ENCODE data around the gene GSTA1. TPM values are rescaled to one million over a fixed set of nuclear protein-coding genes. Genes with fewer than 3 reads are reported as not detected.
A peak's percentile ranks its signal among the peaks of the same experiment; 100 is the strongest.
"Not testable (repeated sequence)": the region's sequence is repeated elsewhere in the genome, so short reads cannot be mapped to it uniquely, and the experiment has no call there.

GSTA1 gene
- total RNA-seq (2014; rRNA removed; shearing (Covaris generic)), result 0.48 and 0.68 TPM in 2 replicates

- peak; percentile 6 for DNase-seq (ENCODE audit: low read depth)
Observed at GRCh38 chr6:52803668-52804255, at the start of gene GSTA1. Gene GSTA1 (minus strand): TSS chr6:52803816. CDS start chr6:52799267, 4,549 bp downstream.

GRCh38 chr6:52849137-52849536, 45.5 kb upstream of the GSTA1 start:
- DNase-seq (ENCODE audit: low read depth), result no peak

GRCh38 chr6:52846002-52846401, 42.4 kb upstream of the GSTA1 start:
- no peak for DNase-seq (ENCODE audit: low read depth)

GRCh38 chr6:52843605-52844004, 40.0 kb upstream of the GSTA1 start:
- DNase-seq (ENCODE audit: low read depth), result no peak

- no peak for DNase-seq (ENCODE audit: low read depth)
Observed at GRCh38 chr6:52840763-52841585, 37.4 kb upstream of the GSTA1 start, which contains the start of gene GSTA5. Gene GSTA5 (minus strand): TSS chr6:52840813.

GRCh38 chr6:52839124-52840055, 35.8 kb upstream of the GSTA1 start:
- DNase-seq (ENCODE audit: low read depth), result peak; percentile 81

GRCh38 chr6:52834481-52834880, 30.9 kb upstream of the GSTA1 start:
- peak; percentile 40 for DNase-seq (ENCODE audit: low read depth)

- not testable (repeated sequence) for DNase-seq (ENCODE audit: low read depth)
Observed at GRCh38 chr6:52830869-52831268, 27.3 kb upstream of the GSTA1 start.

GRCh38 chr6:52829046-52829817, 25.6 kb upstream of the GSTA1 start:
- no peak for DNase-seq (ENCODE audit: low read depth)

- not testable (repeated sequence) for DNase-seq (ENCODE audit: low read depth)
Observed at GRCh38 chr6:52828621-52829020, 25.0 kb upstream of the GSTA1 start.

- not testable (repeated sequence) for DNase-seq (ENCODE audit: low read depth)
Observed at GRCh38 chr6:52827073-52827783, 23.6 kb upstream of the GSTA1 start.

- no peak for DNase-seq (ENCODE audit: low read depth)
Observed at GRCh38 chr6:52826513-52826912, 22.9 kb upstream of the GSTA1 start.

- not testable (repeated sequence) for DNase-seq (ENCODE audit: low read depth)
Observed at GRCh38 chr6:52825900-52826459, 22.4 kb upstream of the GSTA1 start.

GRCh38 chr6:52825270-52825793, 21.7 kb upstream of the GSTA1 start:
- DNase-seq (ENCODE audit: low read depth), result not testable (repeated sequence)

GRCh38 chr6:52821842-52822241, 18.2 kb upstream of the GSTA1 start:
- no peak for DNase-seq (ENCODE audit: low read depth)

GRCh38 chr6:52820198-52820597, 16.6 kb upstream of the GSTA1 start:
- DNase-seq (ENCODE audit: low read depth), result no peak

GRCh38 chr6:52815167-52816092, 11.8 kb upstream of the GSTA1 start:
- DNase-seq (ENCODE audit: low read depth), result peak; percentile 60

- not testable (repeated sequence) for DNase-seq (ENCODE audit: low read depth)
Observed at GRCh38 chr6:52814545-52814944, 10.9 kb upstream of the GSTA1 start.

GRCh38 chr6:52809777-52810176, 6.2 kb upstream of the GSTA1 start:
- DNase-seq (ENCODE audit: low read depth), result not testable (repeated sequence)
